SKM-1 (cell line): ENCODE data around the gene HBG1.
"Not testable (repeated sequence)": the region's sequence is repeated elsewhere in the genome, so short reads cannot be mapped to it uniquely, and the experiment has no call there.

Experiments used
- DNase-seq: peaks from one replicate; lab custom pipeline; 2025; ENCODE audit not compliant: unreplicated experiment; lab: John Stamatoyannopoulos, UW

HBG1 gene

GRCh38 chr11:5277807-5278382, 28.2 kb upstream of the HBG1 start:
- no peak for DNase-seq

GRCh38 chr11:5276697-5277096, 27.0 kb upstream of the HBG1 start:
- no peak for DNase-seq

GRCh38 chr11:5275369-5276110, 25.9 kb upstream of the HBG1 start:
- DNase-seq = no peak

- DNase-seq = no peak
Measured at GRCh38 chr11:5274395-5274794, 24.7 kb upstream of the HBG1 start.

GRCh38 chr11:5272395-5273017, 22.8 kb upstream of the HBG1 start:
- no peak for DNase-seq

- no peak for DNase-seq
Measured at GRCh38 chr11:5269715-5270147, 20.1 kb upstream of the HBG1 start, which contains the start of gene HBE1. Gene HBE1, minus strand, starts transcription at chr11:5269945. Its CDS starts 55 bp downstream, at chr11:5269890.

GRCh38 chr11:5267033-5267563, 17.4 kb upstream of the HBG1 start:
- no peak for DNase-seq

- no peak for DNase-seq
Measured at GRCh38 chr11:5266609-5267008, 17.0 kb upstream of the HBG1 start.

- DNase-seq = no peak
Measured at GRCh38 chr11:5265832-5266231, 16.2 kb upstream of the HBG1 start.

GRCh38 chr11:5258543-5259262, 9.0 kb upstream of the HBG1 start:
- DNase-seq = no peak

- no peak for DNase-seq
Measured at GRCh38 chr11:5257296-5257695, 7.6 kb upstream of the HBG1 start.

- not testable (repeated sequence) for DNase-seq
Measured at GRCh38 chr11:5254646-5255413, 5.2 kb upstream of the HBG1 start, which contains the start of gene HBG2. Gene HBG2, minus strand, starts transcription at chr11:5254781. Its CDS starts 53 bp downstream, at chr11:5254728.

- not testable (repeated sequence) for DNase-seq
Measured at GRCh38 chr11:5254023-5254422, 4.4 kb upstream of the HBG1 start.

GRCh38 chr11:5253440-5253839, 3.8 kb upstream of the HBG1 start:
- not testable (repeated sequence) for DNase-seq

- DNase-seq = no peak
Measured at GRCh38 chr11:5252919-5253265, 3.2 kb upstream of the HBG1 start.

- no peak for DNase-seq
Measured at GRCh38 chr11:5252192-5252918, 2.7 kb upstream of the HBG1 start.

GRCh38 chr11:5251746-5252145, 2.1 kb upstream of the HBG1 start:
- no peak for DNase-seq

- DNase-seq = no peak
Measured at GRCh38 chr11:5250543-5251204, 1.0 kb upstream of the HBG1 start.

- DNase-seq = not testable (repeated sequence)
Measured at GRCh38 chr11:5248498-5248897, 1.2 kb downstream of the HBG1 start.
